Measurements from ENCODE around the gene CMTM6.
"Not testable (repeated sequence)": the region's sequence is repeated elsewhere in the genome, so short reads cannot be mapped to it uniquely, and the experiment has no call there.

CMTM6 gene

DNA sequence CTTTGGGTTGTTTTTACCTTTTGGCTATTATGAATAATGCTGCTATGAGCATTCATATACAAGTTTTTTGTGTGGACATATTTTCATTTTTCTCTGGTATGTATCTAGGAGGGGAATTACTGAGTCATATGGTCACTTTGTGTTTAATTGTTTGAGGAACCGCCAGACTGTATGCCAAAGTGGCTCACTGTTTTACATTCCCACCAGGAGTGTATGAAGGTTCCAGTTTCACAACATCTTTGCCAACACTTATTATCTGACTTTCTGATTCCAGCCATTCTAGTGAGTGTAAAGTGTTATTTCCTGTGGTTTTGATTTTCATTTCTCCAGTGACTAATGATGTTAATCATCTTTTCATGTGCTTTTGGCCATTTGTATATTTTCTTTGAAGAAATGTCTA lies 59.2 kb downstream of the CMTM6 start:
- no peak for DNase-seq (ENCODE audit: low read depth)

- DNase-seq (ENCODE audit: low read depth) = no peak
Observed at GRCh38 chr3:32442766-32443165, 59.9 kb downstream of the CMTM6 start.

- no peak for DNase-seq (ENCODE audit: low read depth)
Observed at GRCh38 chr3:32440611-32441350, 61.9 kb downstream of the CMTM6 start.

- not testable (repeated sequence) for DNase-seq (ENCODE audit: low read depth)
Observed at GRCh38 chr3:32439421-32439820, 63.2 kb downstream of the CMTM6 start.

DNA sequence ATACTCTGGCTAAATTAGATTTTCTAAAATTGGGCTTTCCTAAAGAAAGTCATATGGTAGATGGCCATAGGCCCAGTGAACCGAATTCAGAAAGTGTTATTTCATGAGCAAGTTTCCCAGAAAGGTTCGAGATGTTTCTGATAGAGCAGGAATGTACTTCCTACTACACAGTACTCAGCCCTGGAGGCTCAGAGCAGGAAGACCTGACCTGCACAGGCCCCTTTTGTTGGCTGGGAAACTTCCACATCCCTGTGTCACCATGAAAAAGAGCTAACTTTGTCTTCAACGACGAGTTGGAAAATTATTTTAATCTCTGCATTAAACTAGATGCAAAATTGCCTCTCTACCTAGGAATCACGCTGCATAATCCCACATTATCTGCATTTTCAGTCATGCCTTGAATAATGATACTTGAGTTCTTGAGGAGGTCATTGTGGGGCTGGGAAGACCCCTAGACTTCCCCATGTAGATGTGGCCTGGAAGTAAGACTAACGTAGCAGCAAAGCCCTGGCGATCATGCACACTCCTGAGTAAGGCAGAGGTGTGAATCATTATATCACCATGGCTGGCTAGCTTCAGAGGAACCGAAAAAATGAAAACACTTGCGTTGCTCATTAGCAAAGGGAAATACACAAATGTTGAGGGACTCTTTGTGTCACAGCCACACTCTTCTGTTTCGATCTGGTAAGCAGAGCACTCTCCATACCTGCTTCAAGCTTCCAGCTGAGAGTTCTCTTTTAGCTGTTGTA lies 63.9 kb downstream of the CMTM6 start:
- no peak for DNase-seq (ENCODE audit: low read depth)

- no peak for DNase-seq (ENCODE audit: low read depth)
Observed at GRCh38 chr3:32437896-32438295, 64.8 kb downstream of the CMTM6 start.

GRCh38 chr3:32436816-32437189 lies 65.8 kb downstream of the CMTM6 start:
- no peak for DNase-seq (ENCODE audit: low read depth)

GRCh38 chr3:32435911-32436815 lies 66.5 kb downstream of the CMTM6 start:
- no peak for DNase-seq (ENCODE audit: low read depth)

GRCh38 chr3:32434206-32434605 lies 68.4 kb downstream of the CMTM6 start:
- DNase-seq (ENCODE audit: low read depth) = no peak

DNA sequence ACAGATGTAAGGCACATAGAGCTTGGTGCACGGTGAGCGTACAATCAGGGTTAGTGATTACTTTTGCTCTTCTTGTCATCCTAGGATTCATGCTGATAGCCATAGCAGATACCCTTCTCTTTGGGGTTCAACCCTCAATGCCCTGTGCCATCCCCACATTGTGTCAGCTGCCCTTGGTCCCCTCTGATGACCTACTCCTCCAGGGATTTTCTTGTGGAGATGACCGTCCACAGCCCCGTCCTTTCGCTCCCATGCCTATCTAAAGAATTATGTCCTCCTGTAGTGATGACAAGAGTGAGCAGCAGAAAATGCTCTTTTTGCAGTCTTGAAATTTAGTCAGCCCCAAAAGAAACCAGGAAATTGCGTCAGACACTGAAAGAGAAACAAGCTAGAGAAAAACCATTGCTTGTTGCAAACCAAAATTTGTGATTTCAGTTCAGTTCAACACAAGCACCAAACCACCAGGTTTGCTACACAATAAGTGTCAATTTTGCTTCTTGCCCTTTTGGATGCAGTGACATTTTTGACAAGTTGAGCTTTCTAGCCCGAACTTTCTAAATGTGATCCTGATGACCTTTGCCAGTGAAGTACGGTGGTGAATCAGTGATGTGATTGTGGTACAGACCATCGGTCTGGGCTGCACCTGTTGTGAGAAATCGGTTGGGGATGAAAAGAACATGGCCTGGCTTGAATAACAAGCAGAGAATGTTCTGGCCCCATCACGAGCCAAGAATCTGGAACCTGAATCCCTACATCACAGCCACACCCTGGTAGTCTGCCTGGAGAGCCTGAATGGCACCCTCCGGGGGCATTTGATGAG lies 69.7 kb downstream of the CMTM6 start:
- DNase-seq (ENCODE audit: low read depth) = no peak

- no peak for DNase-seq (ENCODE audit: low read depth)
Observed at GRCh38 chr3:32432045-32432710, 70.5 kb downstream of the CMTM6 start.

DNA sequence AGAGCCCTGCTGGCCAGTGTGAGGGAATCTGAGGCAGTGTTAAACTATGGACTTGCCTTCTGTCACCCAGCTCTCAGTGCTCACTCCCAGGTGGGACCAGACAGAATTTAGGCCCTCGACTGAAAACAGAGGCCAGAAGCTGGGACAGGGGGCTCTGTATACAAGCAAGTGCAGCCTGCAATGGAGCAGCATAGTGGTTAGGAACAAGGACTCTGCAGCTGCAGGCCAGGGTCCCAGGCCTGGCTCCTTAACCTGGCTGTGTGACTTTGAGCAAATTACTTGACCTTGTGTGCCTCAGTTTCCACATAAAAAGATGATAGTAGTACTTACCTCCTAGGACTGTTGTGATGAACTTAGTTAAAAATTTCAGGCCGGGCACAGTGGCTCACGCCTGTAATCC lies 71.2 kb downstream of the CMTM6 start:
- no peak for DNase-seq (ENCODE audit: low read depth)
